GM12891 (cell line): Measurements from ENCODE around the gene ANKMY1.

Experiments used
- PAX5 ChIP-seq: IDR thresholded peaks from 2 replicates; pipeline ENCODE4 v1.6.1; 2011; ENCODE audit warnings: low read length, moderate library complexity, mild to moderate bottlenecking; ENCODE audit not compliant: insufficient read depth, severe bottlenecking
- POLR2A ChIP-seq: IDR thresholded peaks from 2 replicates; pipeline ENCODE4 v1.6.1; 2011; ENCODE audit warnings: low read depth, low read length, control low read depth
- POLR2AphosphoS5 ChIP-seq: IDR thresholded peaks from 2 replicates; pipeline ENCODE4 v1.6.1; 2011; ENCODE audit warnings: low read depth, low read length, control low read depth
- POU2F2 ChIP-seq: IDR thresholded peaks from 2 replicates; pipeline ENCODE4 v1.6.1; 2011; ENCODE audit warnings: low read depth, mild to moderate bottlenecking, control low read depth, low read length, moderate library complexity
- SPI1 ChIP-seq: IDR thresholded peaks from 2 replicates; pipeline ENCODE4 v1.6.1; 2011; ENCODE audit warnings: low read depth, low read length, control low read depth
- TAF1 ChIP-seq: IDR thresholded peaks from 2 replicates; pipeline ENCODE4 v1.6.1; 2011; ENCODE audit warnings: low read depth, low read length, control low read depth

DNA sequence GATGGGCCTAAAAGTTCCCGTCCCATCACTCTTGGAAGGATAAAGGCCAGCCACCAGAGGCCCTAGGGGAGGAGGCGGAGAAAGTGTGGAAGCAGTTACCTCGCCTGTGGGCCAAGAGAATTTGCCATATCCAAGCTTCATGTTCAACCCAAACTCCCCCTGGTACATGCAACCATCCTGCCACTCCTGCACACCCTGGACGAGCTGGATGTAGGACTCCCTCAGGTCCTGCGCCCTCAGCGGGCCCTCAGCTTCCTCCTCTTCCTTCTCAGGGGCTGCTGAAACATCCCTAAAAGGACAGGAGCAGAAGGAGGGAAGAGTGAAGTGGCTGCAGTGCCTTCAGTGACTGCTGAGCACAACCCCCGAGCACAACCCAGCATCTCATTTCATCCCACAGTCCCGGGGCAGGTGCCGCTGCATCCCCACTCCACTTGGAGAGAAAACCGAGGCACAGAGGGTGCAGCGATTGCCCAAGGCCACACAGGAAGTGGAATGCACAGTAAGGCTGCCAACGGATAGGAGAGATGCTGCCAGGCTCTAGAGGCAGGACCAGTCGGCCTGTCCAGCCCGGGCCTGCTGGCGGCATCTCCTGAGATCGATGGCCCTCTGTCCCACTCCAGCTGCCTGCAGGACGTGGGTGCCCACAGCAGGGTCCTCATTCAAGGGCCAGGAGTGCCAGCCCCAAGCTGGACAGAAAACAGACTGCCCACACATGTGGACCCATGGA lies 2.9 kb downstream of the ANKMY1 start:
- TF ChIP-seq POLR2AphosphoS5 (no peak), SPI1 (no peak), POLR2A (no peak), PAX5 (no peak), TAF1 (no peak), POU2F2 (no peak)
